Right kidney (tissue), 9 donors: ENCODE data around the gene LAX1.
"Not testable (repeated sequence)": the region's sequence is repeated elsewhere in the genome, so short reads cannot be mapped to it uniquely, and the experiment has no call there.

Source experiments
- DNase-seq: peaks from one replicate; pipeline ENCODE4 v3.0.0-alpha.2; 2016
- long read RNA-seq, 8 donors: transcript quantifications; one replicate each; lab custom pipeline, GENCODE V29; 2026

The LAX1 gene, protein sequence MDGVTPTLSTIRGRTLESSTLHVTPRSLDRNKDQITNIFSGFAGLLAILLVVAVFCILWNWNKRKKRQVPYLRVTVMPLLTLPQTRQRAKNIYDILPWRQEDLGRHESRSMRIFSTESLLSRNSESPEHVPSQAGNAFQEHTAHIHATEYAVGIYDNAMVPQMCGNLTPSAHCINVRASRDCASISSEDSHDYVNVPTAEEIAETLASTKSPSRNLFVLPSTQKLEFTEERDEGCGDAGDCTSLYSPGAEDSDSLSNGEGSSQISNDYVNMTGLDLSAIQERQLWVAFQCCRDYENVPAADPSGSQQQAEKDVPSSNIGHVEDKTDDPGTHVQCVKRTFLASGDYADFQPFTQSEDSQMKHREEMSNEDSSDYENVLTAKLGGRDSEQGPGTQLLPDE
- long read RNA-seq, donor 1 = 0 reads
- long read RNA-seq, donor 2 = 0 reads
- long read RNA-seq, donor 3 = 0 reads
- long read RNA-seq, donor 4 = 0 reads
- long read RNA-seq, donor 5 = 0 reads
- long read RNA-seq, donor 6 = 0 reads
- long read RNA-seq, donor 7 = 0 reads
- long read RNA-seq, donor 8 = 0 reads

DNA sequence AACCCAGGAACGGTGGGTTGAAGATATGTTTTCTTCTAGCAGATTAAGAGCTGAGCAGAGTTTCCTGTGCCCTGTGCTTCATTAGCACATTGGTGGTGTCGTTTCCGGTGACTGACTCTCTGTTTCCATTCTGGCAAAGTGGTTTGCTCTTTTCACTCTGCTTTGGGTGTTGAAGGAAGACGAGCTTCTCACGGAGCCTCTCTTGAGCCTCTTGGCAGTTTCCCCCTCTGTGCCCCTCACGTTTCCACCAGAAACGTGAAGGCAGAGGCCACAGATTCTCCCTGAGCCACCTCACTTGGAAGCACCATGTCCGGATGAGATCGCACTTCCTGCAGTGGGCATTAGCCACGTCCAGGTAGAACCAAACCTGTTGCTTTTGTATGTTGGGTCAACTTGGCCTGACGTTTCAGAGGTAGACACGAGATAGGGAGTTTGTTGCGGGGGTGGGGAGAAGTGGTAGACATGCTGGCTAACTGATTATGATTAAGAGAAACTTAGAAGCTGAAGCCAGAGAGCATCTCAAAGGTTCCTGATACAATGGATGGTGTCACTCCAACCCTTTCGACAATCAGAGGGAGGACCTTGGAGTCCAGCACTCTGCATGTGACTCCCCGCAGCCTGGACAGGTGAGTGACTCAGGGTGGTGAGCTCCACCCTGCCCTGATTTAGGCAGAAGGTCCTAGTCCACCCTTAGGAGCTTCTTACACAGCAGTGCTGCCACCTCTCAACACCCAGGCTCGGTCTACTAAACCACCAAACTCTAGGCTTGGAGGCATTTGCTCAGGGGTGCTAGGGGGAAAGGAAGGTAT, at the start of gene LAX1:
LAX1 (plus strand) TSS at position 155 of the 809 bp plus-strand sequence; CDS start at position 538, 383 bp downstream.
- no peak for DNase-seq

DNA sequence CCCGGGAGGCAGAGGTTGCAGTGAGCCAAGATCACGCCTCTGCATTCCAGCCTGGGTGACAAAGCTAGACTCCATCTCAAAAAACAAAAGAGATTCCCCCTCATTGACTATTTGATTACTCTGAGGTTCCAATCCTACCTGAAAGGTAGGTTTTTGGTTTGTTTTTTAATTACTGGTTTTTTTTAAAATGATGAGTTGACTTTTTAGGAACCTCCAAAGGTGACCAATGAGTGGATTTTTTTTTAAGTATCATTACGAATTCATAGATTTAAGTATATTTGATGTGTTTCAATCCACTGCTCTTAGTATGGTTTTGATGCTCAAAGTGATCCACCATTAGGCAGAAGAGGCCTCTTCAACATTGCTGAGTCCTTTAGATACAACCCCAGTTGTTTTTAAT, 47.9 kb upstream of the LAX1 start:
- DNase-seq = no peak

DNA sequence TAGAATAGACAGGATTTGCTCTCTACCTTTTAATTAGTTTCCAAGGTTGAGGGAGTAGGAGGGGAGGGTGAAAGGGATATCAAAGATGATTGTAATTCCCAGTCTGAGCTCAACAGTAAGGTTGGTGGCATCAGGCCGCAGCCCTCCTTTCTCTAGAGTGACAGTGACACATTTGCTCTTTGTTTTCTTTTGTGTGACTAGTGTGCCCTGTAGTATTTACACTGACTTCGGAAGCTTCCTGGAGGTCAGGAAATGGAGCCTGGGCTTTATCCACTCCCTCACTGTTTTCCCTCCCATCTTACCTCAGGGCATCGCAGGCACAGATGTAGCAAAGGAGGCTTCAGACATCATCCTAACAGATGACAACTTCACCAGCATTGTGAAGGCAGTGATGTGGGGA, 44.7 kb upstream of the LAX1 start:
- DNase-seq = no peak

GRCh38 chr1:203722909-203723308, 42.1 kb upstream of the LAX1 start:
- DNase-seq = no peak

DNA sequence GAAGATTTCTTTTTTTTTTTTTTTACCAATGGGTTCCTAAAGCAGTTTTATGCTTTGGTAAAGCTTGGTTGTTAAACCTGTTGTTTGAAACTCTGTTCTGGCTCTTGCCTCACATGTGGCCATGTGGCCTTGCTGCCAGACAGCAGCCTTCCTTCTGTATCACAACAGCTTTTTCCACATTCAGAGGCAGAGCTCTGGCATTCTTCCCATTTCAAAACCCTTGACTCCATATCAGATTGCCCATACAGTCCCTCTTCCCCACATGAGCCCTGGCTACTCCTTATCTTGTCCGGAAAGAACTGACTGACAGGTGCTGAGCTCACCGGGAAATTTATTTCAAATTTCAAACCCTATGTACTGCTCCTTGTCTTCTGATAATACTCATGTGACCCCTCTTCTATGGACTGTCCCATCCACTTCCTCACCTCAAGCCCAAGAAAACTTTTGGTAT, 38.5 kb upstream of the LAX1 start:
- DNase-seq = no peak

GRCh38 chr1:203733009-203733863, 31.7 kb upstream of the LAX1 start:
- no peak for DNase-seq

DNA sequence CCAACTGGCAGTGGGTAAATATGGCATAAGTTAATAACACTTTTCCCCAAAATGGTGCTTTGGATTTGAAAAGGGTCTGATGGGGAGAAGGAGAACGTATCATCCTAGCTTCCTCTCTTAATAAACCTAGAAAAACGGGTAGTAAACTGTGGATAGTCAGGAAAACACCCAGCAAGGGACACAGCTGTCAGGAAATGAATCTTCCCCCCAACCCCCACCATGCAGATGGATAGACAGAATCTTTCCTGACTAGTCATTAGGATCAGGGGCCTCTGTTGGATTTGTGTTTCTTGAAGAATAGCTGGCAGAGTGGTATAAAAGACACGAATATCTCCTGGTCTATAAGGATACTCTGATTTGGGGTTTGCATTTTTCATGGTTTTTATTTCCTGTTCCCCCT, 22.5 kb upstream of the LAX1 start:
- no peak for DNase-seq

- no peak for DNase-seq
These were observed 21.9 kb upstream of the LAX1 start for GRCh38 chr1:203743091-203743571.

GRCh38 chr1:203744075-203744972, 20.7 kb upstream of the LAX1 start:
- DNase-seq = no peak

DNA sequence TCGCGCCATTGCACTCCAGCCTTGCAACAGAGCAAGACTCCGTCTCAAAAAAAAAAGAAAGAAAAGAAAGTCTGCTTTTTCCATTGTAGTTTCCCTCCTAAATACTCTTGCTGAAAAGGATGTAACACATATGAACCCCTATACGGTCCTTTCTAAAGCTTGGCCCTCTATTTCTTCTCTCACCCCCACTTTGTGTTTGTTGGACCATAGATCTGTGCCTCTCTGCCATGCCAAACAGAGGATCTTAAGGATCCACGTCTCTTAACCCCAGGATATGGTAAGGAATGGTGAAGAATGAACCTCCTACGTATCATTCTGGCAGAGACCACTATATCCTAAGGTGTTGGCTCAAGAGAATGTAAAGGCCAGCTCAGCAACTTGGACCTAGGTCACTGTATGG, 18.7 kb upstream of the LAX1 start:
- DNase-seq = no peak

GRCh38 chr1:203751051-203751450, 13.9 kb upstream of the LAX1 start:
- DNase-seq = no peak

DNA sequence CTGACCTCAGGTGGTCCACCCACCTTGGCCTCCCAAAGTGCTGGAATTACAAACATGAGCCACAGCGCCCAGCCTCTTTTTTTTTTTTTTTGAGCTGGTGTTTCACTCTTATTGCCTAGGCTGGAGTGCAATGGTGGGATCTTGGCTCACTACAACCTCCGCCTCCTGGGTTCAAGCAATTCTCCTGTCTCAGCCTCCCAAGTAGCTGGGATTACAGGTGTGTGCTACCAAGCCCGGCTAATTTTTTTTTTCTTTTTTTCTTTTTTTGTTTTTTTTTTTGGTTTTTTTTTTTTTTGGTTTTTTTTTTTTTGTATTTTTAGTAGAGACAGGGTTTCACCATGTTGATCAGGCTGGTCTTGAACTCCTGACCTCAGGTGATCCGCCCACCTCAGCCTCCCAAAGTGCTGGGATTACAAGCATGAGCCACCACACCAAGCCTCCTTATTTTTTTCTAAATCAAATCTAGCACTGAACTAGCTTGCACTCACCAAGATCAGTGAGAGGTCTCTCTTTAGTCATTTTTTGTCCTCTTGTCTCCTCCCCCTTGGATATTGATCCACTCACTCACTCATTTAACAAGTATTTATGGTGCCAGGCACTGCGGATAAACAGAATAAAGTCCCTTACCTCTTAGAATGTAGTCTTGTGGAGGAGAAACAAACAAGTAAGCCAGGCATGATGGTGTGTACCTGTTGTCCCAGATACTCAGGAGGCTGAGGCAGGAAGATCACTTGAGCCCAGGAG, 13.2 kb upstream of the LAX1 start:
- DNase-seq = not testable (repeated sequence)

DNA sequence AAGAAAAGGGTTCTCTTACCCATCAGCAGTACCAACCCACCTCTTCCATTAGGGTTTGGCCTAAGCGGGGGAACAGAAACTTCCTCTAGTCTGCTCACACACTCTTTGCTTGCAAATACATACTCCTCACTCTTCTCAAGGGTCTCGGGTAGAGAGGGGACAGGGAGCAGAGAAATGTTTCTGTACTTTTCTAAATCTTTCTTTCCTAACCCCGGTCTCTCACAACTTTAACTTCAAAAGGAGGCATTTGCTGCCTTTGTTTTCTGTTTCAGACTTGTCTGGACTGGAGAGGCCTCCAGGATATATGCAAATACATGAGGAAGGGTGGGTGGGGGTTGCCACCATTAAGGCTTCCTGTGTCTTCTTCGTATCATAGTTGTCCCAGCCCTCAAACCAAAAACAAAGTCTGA, 10.5 kb upstream of the LAX1 start:
- no peak for DNase-seq

GRCh38 chr1:203756036-203756435, 8.9 kb upstream of the LAX1 start:
- DNase-seq = no peak

DNA sequence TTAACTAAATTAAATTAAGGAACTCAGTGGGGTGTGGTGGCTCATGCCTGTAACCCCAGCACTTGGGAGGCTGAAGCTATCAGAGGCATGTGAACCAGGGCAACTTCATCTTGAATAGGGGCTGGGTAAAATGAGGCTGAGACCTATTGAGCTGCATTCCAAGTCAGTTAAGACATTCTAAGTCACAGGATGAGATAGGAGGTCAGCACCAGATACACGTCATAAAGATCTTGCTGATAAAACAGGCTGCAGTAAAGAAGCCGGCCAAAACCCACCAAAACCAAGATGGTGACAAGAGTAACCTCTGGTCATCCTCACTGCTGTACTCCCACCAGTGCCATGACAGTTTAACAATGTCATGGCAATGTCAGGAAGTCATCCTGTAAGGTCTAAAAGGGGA, 6.2 kb upstream of the LAX1 start:
- not testable (repeated sequence) for DNase-seq

DNA sequence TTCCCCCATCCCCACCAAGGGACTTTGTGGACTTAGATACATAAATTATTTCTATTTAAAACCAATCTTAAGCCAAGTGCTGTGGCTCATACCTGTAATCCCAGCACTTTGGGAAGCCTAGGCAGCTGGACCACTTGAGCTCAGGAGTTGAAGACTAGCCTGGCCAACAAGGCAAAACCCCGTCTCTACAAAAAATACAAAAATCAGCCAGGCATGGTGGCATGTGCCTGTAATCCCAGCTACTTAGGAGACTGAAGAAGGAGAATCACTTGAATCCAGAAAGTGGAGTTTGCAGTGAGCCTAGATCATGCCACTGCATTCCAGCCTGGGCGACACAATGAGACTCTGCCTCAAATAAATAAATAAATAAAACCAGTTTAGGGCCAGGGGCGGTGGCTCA, 4.5 kb upstream of the LAX1 start:
- DNase-seq = no peak

DNA sequence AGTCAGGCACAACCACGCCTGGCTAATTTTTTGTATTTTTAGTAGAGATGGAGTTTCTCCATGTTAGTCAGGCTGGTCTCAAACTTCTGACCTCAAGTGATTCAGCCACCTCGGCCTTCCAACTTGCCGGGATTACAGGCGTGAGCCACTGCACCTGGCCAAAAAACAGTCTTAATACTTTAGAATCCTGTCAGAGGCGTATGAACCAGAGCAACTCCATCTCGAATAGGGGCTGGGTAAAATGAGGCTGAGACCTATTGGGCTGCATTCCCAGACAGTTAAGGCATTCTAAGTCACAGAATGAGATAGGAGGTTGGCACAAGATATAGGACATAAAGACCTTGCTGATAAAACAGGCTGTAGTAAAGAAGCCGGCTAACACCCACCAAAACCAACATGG, 3.0 kb upstream of the LAX1 start:
- not testable (repeated sequence) for DNase-seq

- no peak for DNase-seq
These were observed 1.5 kb upstream of the LAX1 start for GRCh38 chr1:203763505-203763904.

DNA sequence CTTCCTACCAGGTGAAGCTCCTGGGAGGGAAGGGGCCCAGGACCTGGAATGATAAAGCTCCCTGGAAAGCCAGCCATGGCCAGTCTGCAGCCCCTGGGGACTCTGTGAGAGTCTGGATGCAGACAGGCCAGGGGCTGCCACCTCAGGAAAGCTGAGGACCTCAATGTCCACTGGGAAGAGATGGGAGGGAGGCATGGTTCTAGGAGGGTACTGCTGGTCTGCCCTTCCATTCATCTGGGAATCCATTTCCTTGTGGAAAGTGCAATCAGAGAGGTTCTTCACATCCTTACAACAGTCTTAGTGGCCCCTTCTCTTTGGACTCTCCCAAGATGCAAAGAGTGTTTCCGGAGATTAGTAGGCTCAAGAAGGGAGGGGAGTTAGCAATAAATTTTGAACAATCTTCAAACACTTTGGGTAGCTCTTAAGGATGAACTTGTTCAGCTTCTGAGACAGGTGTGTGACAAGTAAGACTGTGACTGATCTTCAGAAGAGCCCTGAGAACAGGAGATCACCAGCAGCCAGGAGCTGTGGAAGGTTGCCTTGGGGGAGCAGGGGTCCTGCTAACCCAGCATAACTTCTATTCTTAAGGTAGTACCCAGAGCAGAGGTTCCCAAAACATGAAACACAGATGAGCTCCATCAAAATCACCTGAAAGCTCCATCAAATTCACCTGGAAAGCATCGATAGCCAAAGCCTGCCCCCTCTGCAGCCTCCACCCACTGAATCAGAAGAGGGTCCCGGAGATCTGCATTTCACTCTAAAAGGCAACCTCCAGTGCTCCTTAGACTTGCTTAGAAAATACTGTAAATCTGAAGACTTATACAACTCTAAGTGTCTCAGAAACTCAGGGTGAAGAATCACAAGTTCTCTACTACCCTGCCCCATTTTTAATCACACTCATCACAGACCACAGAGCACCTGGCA, 616 bp upstream of the LAX1 start:
- DNase-seq = no peak
